H1 (cell line): ENCODE measurements around the gene TFAP2E. TPM values are rescaled to one million over a fixed set of nuclear protein-coding genes. Genes with fewer than 3 reads are reported as not detected.

Source experiments
- CTCF ChIA-PET: fragments of 300-600 bp; sonication (Branson Sonifier 250); formaldehyde crosslinking; loops from one replicate; lab custom pipeline; 2021; ENCODE audit not compliant: partially characterized antibody; lab: Charles Lee
- POLR2A ChIA-PET: fragments of 300-600 bp; sonication (Branson Sonifier 250); formaldehyde crosslinking; loops from one replicate; lab custom pipeline; 2021; ENCODE audit warnings: inconsistent platforms; ENCODE audit not compliant: partially characterized antibody; lab: Charles Lee
- DNase-seq, 2 experiments: peaks; one replicate each; pipeline versions ENCODE4 v3.0.0 to v3.0.0-alpha.2; 2010 to 2022; ENCODE audit warnings: low spot score in 2 of 2, low read depth in 1 of 2, mixed read lengths in 1 of 2
- FAIRE-seq: peaks from 2 replicates; lab custom pipeline; 2011; peaks lifted over from hg19 to GRCh38; lab: Jason Lieb, UNC
- H2AFZ ChIP-seq: 2 replicates; pipeline ENCODE4 v1.8.1; 2012; ENCODE audit warnings: low read length, inconsistent platforms
- H2AK5ac ChIP-seq: 2 replicates; pipeline ENCODE4 v1.6.1; 2013; ENCODE audit warnings: low read depth, low read length
- H2BK120ac ChIP-seq: replicated peaks from 2 replicates; pipeline ENCODE3; 2013; ENCODE audit warnings: low read depth, low read length, inconsistent platforms
- H2BK12ac ChIP-seq: 2 replicates; pipeline ENCODE4 v1.6.1; 2013; ENCODE audit warnings: low read depth, low read length
- H2BK15ac ChIP-seq: 2 replicates; pipeline ENCODE4 v1.6.1; 2013; ENCODE audit warnings: low read length
- H2BK20ac ChIP-seq: 2 replicates; pipeline ENCODE4 v1.6.1; 2013; ENCODE audit warnings: low read length
- H2BK5ac ChIP-seq: 2 replicates; pipeline ENCODE4 v1.6.1; 2013; ENCODE audit warnings: low read depth, low read length
- H3K14ac ChIP-seq: 2 replicates; pipeline ENCODE4 v1.6.1; 2013; ENCODE audit warnings: inconsistent platforms; ENCODE audit not compliant: insufficient read length
- H3K18ac ChIP-seq: 2 replicates; pipeline ENCODE4 v1.6.1; 2013; ENCODE audit warnings: low read length; ENCODE audit errors: extremely low read depth
- H3K23ac ChIP-seq: 2 replicates; pipeline ENCODE4 v1.6.1; 2013; ENCODE audit warnings: inconsistent platforms; ENCODE audit not compliant: insufficient read length
- H3K23me2 ChIP-seq: 2 replicates; pipeline ENCODE4 v1.6.1; 2013; ENCODE audit warnings: low read depth, low read length
- H3K27ac ChIP-seq: 2 replicates; pipeline ENCODE4 v1.6.1; 2011; ENCODE audit warnings: low read depth, low read length, inconsistent platforms
- H3K27me3 ChIP-seq, 4 experiments: replicated peaks in 1 of 4; 1 replicate in 1 of 4; 2 replicates in 3 of 4; pipeline versions ENCODE4 v1.6.1 to v1.8.1; 2011 to 2013; ENCODE audit warnings: low read length in 3 of 4, mild to moderate bottlenecking in 3 of 4, inconsistent platforms in 2 of 4, mixed read lengths in 2 of 4, moderate library complexity in 1 of 4; ENCODE audit not compliant: control insufficient read depth in 3 of 4, insufficient read depth in 3 of 4; ENCODE audit errors: extremely low read depth in 1 of 4
- H3K36me3 ChIP-seq, 4 experiments: 2 replicates each; pipeline versions ENCODE4 v1.6.1 to v1.8.1; 2011 to 2013; ENCODE audit warnings: mild to moderate bottlenecking in 4 of 4, low read length in 3 of 4, moderate library complexity in 2 of 4, control low read depth in 1 of 4, inconsistent platforms in 1 of 4; ENCODE audit not compliant: insufficient read depth in 4 of 4, control insufficient read depth in 2 of 4
- H3K4ac ChIP-seq: replicated peaks from 2 replicates; pipeline ENCODE3; 2013; ENCODE audit warnings: low read length, low read depth, mixed read lengths, inconsistent platforms; ENCODE audit not compliant: insufficient read length
- H3K4me1 ChIP-seq, 4 experiments: replicated peaks in 1 of 4; 1 replicate in 1 of 4; 2 replicates in 3 of 4; pipeline versions ENCODE4 v1.6.1 to v1.8.1; 2011 to 2013; ENCODE audit warnings: low read length in 3 of 4, inconsistent platforms in 2 of 4, mixed read lengths in 1 of 4; ENCODE audit not compliant: insufficient read depth in 4 of 4, control insufficient read depth in 3 of 4
- H3K4me2 ChIP-seq, 2 experiments: 2 replicates each; pipeline versions ENCODE4 v1.6.1 to v1.8.1; 2011 to 2013; ENCODE audit warnings: low read depth in 2 of 2, low read length in 2 of 2, control low read depth in 1 of 2, inconsistent platforms in 1 of 2, mild to moderate bottlenecking in 1 of 2; ENCODE audit not compliant: insufficient read depth in 1 of 2
- H3K4me3 ChIP-seq, 4 experiments: fragments of 200-600, 300-600 bp in 1 of 4; sonication (generic), shearing (Covaris generic), sonication (Bioruptor Twin) in 1 of 4; 2 replicates each; pipeline versions ENCODE4 v1.5.1 to v1.8.1; 2011 to 2016; ENCODE audit warnings: low read length in 4 of 4, low read depth in 3 of 4, control low read depth in 2 of 4, inconsistent platforms in 2 of 4, mild to moderate bottlenecking in 2 of 4, mixed read lengths in 1 of 4, moderate library complexity in 1 of 4; ENCODE audit not compliant: insufficient read depth in 2 of 4; ENCODE audit errors: extremely low read depth in 1 of 4
- H3K56ac ChIP-seq: replicated peaks from 2 replicates; pipeline ENCODE3; 2013; ENCODE audit warnings: low read depth, mild to moderate bottlenecking, mixed read lengths, low read length, inconsistent platforms; ENCODE audit not compliant: insufficient read length
- H3K79me1 ChIP-seq: 2 replicates; pipeline ENCODE4 v1.6.1; 2013; ENCODE audit warnings: low read depth, low read length, control low read depth
- H3K79me2 ChIP-seq, 2 experiments: 2 replicates each; pipeline versions ENCODE4 v1.6.1 to v1.8.1; 2012 to 2013; ENCODE audit warnings: low read length in 2 of 2, mild to moderate bottlenecking in 2 of 2, inconsistent platforms in 1 of 2; ENCODE audit not compliant: insufficient read depth in 2 of 2, control insufficient read depth in 1 of 2
- H3K9ac ChIP-seq, 4 experiments: replicated peaks in 1 of 4; 1 replicate in 1 of 4; 2 replicates in 3 of 4; pipeline versions ENCODE4 v1.6.1 to v1.8.1; 2011 to 2013; ENCODE audit warnings: low read depth in 3 of 4, low read length in 3 of 4, control low read depth in 2 of 4, mild to moderate bottlenecking in 2 of 4, moderate library complexity in 2 of 4, inconsistent platforms in 1 of 4; ENCODE audit errors: extremely low read depth in 1 of 4
- H3K9me3 ChIP-seq, 2 experiments: 2 replicates each; pipeline versions ENCODE4 v1.6.1 to v1.8.1; 2012 to 2013; ENCODE audit warnings: mild to moderate bottlenecking in 2 of 2, moderate library complexity in 2 of 2, control low read depth in 1 of 2, inconsistent platforms in 1 of 2, low read depth in 1 of 2, low read length in 1 of 2, mixed read lengths in 1 of 2; ENCODE audit not compliant: insufficient read depth in 2 of 2
- H4K20me1 ChIP-seq, 2 experiments: replicated peaks in 1 of 2; 2 replicates each; pipeline versions ENCODE3 to v1.8.1; 2011 to 2013; ENCODE audit warnings: inconsistent platforms in 2 of 2, low read length in 2 of 2, mild to moderate bottlenecking in 1 of 2; ENCODE audit not compliant: insufficient read depth in 2 of 2, control insufficient read depth in 1 of 2
- H4K5ac ChIP-seq: 2 replicates; pipeline ENCODE4 v1.6.1; 2013; ENCODE audit warnings: low read length, low read depth, mixed read lengths, inconsistent platforms; ENCODE audit not compliant: insufficient read length
- H4K8ac ChIP-seq: 2 replicates; pipeline ENCODE4 v1.8.0; 2013; ENCODE audit warnings: mild to moderate bottlenecking, moderate library complexity, low read length, inconsistent platforms; ENCODE audit not compliant: insufficient read depth; ENCODE audit errors: extremely low read depth
- H4K91ac ChIP-seq: replicated peaks from 2 replicates; pipeline ENCODE3; 2013; ENCODE audit warnings: low read length, mixed read lengths, inconsistent platforms; ENCODE audit not compliant: insufficient read length
- BACH1 ChIP-seq: IDR thresholded peaks from 2 replicates; pipeline ENCODE4 v1.6.1; 2012; ENCODE audit warnings: low read length, improper control_type of control experiment
- BCL11A ChIP-seq, 2 experiments: IDR thresholded peaks; one replicate each; pipeline ENCODE4 v1.6.1; 2011; ENCODE audit warnings: low read depth in 2 of 2, low read length in 2 of 2, mild to moderate bottlenecking in 2 of 2
- CREB1 ChIP-seq: IDR thresholded peaks from 2 replicates; pipeline ENCODE4 v1.6.1; 2012; ENCODE audit warnings: inconsistent platforms
- GTF2F1 ChIP-seq: IDR thresholded peaks from 2 replicates; pipeline ENCODE4 v1.6.1; 2012; ENCODE audit warnings: low read depth, low read length, improper control_type of control experiment, borderline replicate concordance
- JUND ChIP-seq: IDR thresholded peaks from 2 replicates; pipeline ENCODE4 v1.6.1; 2011; ENCODE audit warnings: mild to moderate bottlenecking, improper control_type of control experiment, low read length
- NRF1 ChIP-seq: IDR thresholded peaks from 2 replicates; pipeline ENCODE4 v1.6.1; 2011; ENCODE audit warnings: mild to moderate bottlenecking, low read depth, low read length, improper control_type of control experiment
- POLR2A ChIP-seq, 2 experiments: IDR thresholded peaks; 1 replicate in 1 of 2; 2 replicates in 1 of 2; pipeline ENCODE4 v1.6.1; 2011; ENCODE audit warnings: low read depth in 2 of 2, low read length in 2 of 2, mild to moderate bottlenecking in 2 of 2; ENCODE audit errors: control extremely low read depth in 1 of 2
- RFX5 ChIP-seq: IDR thresholded peaks from 2 replicates; pipeline ENCODE4 v1.6.1; 2011; ENCODE audit warnings: low read depth, low read length, improper control_type of control experiment, borderline replicate concordance
- RXRA ChIP-seq: IDR thresholded peaks from 2 replicates; pipeline ENCODE4 v1.6.1; 2011; ENCODE audit warnings: low read depth, mild to moderate bottlenecking, low read length, moderate library complexity; ENCODE audit not compliant: insufficient read depth
- SP2 ChIP-seq: IDR thresholded peaks from 2 replicates; pipeline ENCODE4 v1.6.1; 2012; ENCODE audit warnings: mild to moderate bottlenecking, low read length, inconsistent platforms
- SP4 ChIP-seq: IDR thresholded peaks from 2 replicates; pipeline ENCODE4 v1.6.1; 2012; ENCODE audit warnings: low read length, inconsistent platforms
- TAF7 ChIP-seq: optimal IDR thresholded peaks from 2 replicates; pipeline ENCODE3; 2011; ENCODE audit warnings: low read depth, mild to moderate bottlenecking, inconsistent platforms, low read length, moderate library complexity, borderline replicate concordance
- TEAD4 ChIP-seq: IDR thresholded peaks from 2 replicates; pipeline ENCODE4 v1.6.1; 2012; ENCODE audit warnings: low read depth, low read length, inconsistent platforms, mixed read lengths
- YY1 ChIP-seq: IDR thresholded peaks from 2 replicates; pipeline ENCODE4 v1.6.1; 2011; ENCODE audit warnings: low read depth, mild to moderate bottlenecking, low read length
- WGBS, 2 experiments: shearing (Covaris generic) in 1 of 2; methylation state at CpG; one replicate each; pipeline versions ENCODE4 v1.1.6 to v1.1.7; 2013 to 2015; ENCODE audit warnings: low lambda C conversion rate in 2 of 2, mixed read lengths in 2 of 2, inconsistent platforms in 1 of 2, low coverage in 1 of 2, missing lambda C conversion rate in 1 of 2; ENCODE audit not compliant: insufficient replicate concordance in 2 of 2, insufficient coverage in 1 of 2, insufficient read length in 1 of 2; ENCODE audit errors: extremely low coverage in 1 of 2, missing lambda C conversion rate in 1 of 2; 5-methylcytosine and 5-hydroxymethylcytosine counted together
- polyA plus RNA-seq, 7 experiments: library from polyadenylated mRNA; depleted of rRNA in 3 of 7; stranded (reverse) in 5 of 7; unstranded in 2 of 7; fragments of >200 nt in 5 of 7; fragments of 200-250 nt in 2 of 7; gene quantifications; 1 replicate in 5 of 7; 2 replicates in 1 of 7; 4 replicates in 1 of 7; pipeline versions ENCODE4 v1.2.1 to v1.2.3, GENCODE V29; 2011 to 2013; ENCODE audit warnings: missing spikeins in 2 of 7, mixed read lengths in 2 of 7
- total RNA-seq: library from RNA; stranded (reverse); fragmentation: NEBNext Ultra II Directional; extraction: Animal tissue kit (Norgen Biotek cat#: 25700); gene quantifications from 2 replicates; pipeline ENCODE4 v1.2.1, GENCODE V29; 2021

TFAP2E gene
- total and polyA plus RNA-seq, 2 of the 8 experiments (the other 6 are each of a cell fraction or from before 2014, with no cell fraction given): 0.24 to 0.50 TPM

DNA sequence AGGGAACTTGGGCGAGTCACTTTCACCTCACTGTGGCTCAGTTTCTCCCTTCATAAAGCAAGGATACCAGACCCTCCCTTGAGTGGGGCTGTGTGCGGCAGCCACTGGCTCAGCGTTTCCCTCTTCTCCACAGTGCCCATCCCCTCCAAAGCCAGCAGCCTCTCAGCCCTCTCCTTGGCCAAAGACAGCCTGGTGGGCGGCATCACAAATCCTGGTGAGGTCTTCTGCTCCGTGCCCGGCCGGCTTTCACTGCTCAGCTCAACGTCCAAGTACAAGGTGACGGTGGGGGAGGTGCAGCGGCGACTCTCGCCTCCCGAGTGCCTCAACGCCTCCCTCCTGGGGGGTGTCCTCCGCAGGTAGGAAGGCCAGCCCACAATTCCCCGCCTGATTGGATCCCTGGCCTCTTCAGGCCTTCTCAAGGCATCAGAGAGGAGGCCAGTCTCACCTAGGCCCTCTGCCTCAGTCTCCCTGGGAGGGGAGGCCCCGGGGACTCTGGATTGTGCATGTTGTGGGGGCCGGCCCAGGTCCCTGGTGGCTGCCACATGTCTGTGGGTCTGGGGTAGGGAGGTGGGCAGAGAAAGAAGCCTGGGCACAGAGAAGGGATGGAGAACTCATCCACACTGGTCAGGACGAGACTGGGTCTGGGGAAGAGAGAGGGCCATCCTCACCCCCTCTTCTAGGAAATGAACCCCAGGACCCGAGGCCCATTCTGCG, 15.2 kb downstream of the TFAP2E start:
- H3K9ac ChIP-seq: no peak overlapping the region
- H3K4me1 ChIP-seq: peaks cover 0 to 8% (median 3%) of the 10 kb centered on the region in 4 experiments; a peak in 3 of 7 replicates
- H3K79me1 ChIP-seq: 0 out of 2 replicates have a peak, but pooled peaks cover 2% of the 10 kb centered on the region
- no peak overlapping the region for H3K14ac ChIP-seq
- H2AK5ac ChIP-seq: peak overlapping the region; percentile 15; the same call in 1 of the 2 replicates
- H3K4me3 ChIP-seq: no peak overlapping the region
- no peak overlapping the region for H3K27ac ChIP-seq
- no peak overlapping the region for H4K91ac ChIP-seq
- DNase-seq: no peak
- FAIRE-seq: no peak
- no peak overlapping the region for H2BK5ac ChIP-seq
- no peak overlapping the region for H3K56ac ChIP-seq
- H4K20me1 ChIP-seq: peaks cover 0 to 16% of the 10 kb centered on the region in 2 experiments
- H3K9me3 ChIP-seq: no peaks in the 10 kb centered on the region
- ChIA-PET CTCF (interaction anchor here (0.5 to 1.0 kb wide), 4 partner anchors 19 to 128 kb away, joined by 3 to 5 read pairs (median 4); no protein-coding TSS in a partner anchor), POLR2A (interaction anchor here (1.1 to 1.5 kb wide), 2 partner anchors 9 to 11 kb away, joined by 4 read pairs; no protein-coding TSS in a partner anchor)
- no peak overlapping the region for H2AFZ ChIP-seq
- no peaks in the 10 kb centered on the region; the same call in 1 of the 2 replicates for H3K23me2 ChIP-seq
- H4K5ac ChIP-seq: no peak overlapping the region
- H3K27me3 ChIP-seq: no peaks in the 10 kb centered on the region
- no peaks in the 10 kb centered on the region for H3K79me2 ChIP-seq
- no peak overlapping the region for H2BK12ac ChIP-seq
- no peak overlapping the region for H2BK120ac ChIP-seq
- no peak overlapping the region for H2BK20ac ChIP-seq
- H3K4ac ChIP-seq: no peak overlapping the region
- H4K8ac ChIP-seq: no peak overlapping the region
- no peak overlapping the region for H3K18ac ChIP-seq
- WGBS, 2 experiments: 74% methylated on average over 20 of the region's 21 CpGs; no CpG with 5 or more reads in 1 of the 2 experiments
- no peak overlapping the region for H3K4me2 ChIP-seq
- H3K36me3 ChIP-seq: no peaks in the 10 kb centered on the region
- no peak overlapping the region for H3K23ac ChIP-seq
- H2BK15ac ChIP-seq: no peak overlapping the region
- TF ChIP-seq CREB1 (no peak), TEAD4 (no peak), RFX5 (no peak), GTF2F1 (no peak), BCL11A (IDR thresholded peaks at IDR 0.05; ENCODE audit: low read depth in 2 of 2, low read length in 2 of 2) (no peak), JUND (no peak), SP2 (no peak), RXRA (no peak), SP4 (no peak), POLR2A (IDR thresholded peaks at IDR 0.05; ENCODE audit: control extremely low read depth in 1 of 2, low read depth in 2 of 2, low read length in 2 of 2) (no peak), NRF1 (no peak), BACH1 (no peak), YY1 (no peak), TAF7 (no peak)
